ENCODE data around the gene U2AF2.

DNA sequence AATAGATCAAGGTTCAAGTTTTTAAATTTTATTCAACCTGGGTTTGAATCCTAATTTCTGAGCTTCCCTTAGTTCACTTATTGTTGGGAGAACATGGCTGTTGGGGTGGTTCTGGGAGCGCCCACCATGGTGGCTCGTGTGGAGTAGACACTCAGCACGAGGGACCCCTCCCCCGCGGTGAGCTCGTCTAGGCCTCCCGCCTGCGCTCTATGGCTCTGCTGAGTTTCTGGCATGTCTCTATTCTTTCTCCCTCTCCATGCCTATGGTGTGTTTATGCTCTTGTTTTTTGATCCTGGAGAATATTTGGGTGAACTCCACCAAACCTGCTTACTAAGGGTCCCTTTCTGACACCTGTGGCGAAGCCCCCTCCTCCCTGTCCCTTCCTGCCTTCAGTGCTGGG, 18.6 kb downstream of the U2AF2 start:
- no peak for TF ChIP-seq POLR2AphosphoS5 (IDR thresholded peaks at IDR 0.05)
- TF ChIP-seq, protein P1, sequence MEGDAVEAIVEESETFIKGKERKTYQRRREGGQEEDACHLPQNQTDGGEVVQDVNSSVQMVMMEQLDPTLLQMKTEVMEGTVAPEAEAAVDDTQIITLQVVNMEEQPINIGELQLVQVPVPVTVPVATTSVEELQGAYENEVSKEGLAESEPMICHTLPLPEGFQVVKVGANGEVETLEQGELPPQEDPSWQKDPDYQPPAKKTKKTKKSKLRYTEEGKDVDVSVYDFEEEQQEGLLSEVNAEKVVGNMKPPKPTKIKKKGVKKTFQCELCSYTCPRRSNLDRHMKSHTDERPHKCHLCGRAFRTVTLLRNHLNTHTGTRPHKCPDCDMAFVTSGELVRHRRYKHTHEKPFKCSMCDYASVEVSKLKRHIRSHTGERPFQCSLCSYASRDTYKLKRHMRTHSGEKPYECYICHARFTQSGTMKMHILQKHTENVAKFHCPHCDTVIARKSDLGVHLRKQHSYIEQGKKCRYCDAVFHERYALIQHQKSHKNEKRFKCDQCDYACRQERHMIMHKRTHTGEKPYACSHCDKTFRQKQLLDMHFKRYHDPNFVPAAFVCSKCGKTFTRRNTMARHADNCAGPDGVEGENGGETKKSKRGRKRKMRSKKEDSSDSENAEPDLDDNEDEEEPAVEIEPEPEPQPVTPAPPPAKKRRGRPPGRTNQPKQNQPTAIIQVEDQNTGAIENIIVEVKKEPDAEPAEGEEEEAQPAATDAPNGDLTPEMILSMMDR (IDR thresholded peaks at IDR 0.05) = no peak
- TF ChIP-seq POLR2A (IDR thresholded peaks at IDR 0.05; ENCODE audit: low read depth) = no peak
